HG03025 (cell line): ENCODE results near the gene ZNF692.
"Not testable (repeated sequence)": the region's sequence is repeated elsewhere in the genome, so short reads cannot be mapped to it uniquely, and the experiment has no call there.

ENCODE experiments used
- ATAC-seq: cut with Tn5 transposase; IDR thresholded peaks from one replicate; pipeline ENCODE4 v1.9.1; 2021; ENCODE audit warnings: mild to moderate bottlenecking, moderate library complexity; ENCODE audit not compliant: unreplicated experiment, low FRiP score

ZNF692 gene

GRCh38 chr1:248858891-248859889 lies at the start of gene ZNF692:
ZNF692 (minus strand) TSS chr1:248859085; CDS start chr1:248858309, 776 bp downstream.
- ATAC-seq = peak; percentile 66

GRCh38 chr1:248906753-248907661 lies 48.1 kb upstream of the ZNF692 start:
- peak; percentile 15 for ATAC-seq

- ATAC-seq = peak; percentile 92
Measured at GRCh38 chr1:248906009-248906752, 47.3 kb upstream of the ZNF692 start, which contains the start of gene PGBD2. PGBD2 (plus strand) TSS chr1:248906235; CDS start chr1:248913863, 7,628 bp downstream.

GRCh38 chr1:248905662-248906008 lies 46.8 kb upstream of the ZNF692 start:
- no peak for ATAC-seq

- no peak for ATAC-seq
Measured at GRCh38 chr1:248904437-248905216, 45.7 kb upstream of the ZNF692 start.

GRCh38 chr1:248901578-248901977 lies 42.7 kb upstream of the ZNF692 start:
- ATAC-seq = no peak

- no peak for ATAC-seq
Measured at GRCh38 chr1:248900637-248901036, 41.8 kb upstream of the ZNF692 start.

GRCh38 chr1:248897412-248898337 lies 38.8 kb upstream of the ZNF692 start:
- ATAC-seq = no peak

- no peak for ATAC-seq
Measured at GRCh38 chr1:248894837-248895236, 36.0 kb upstream of the ZNF692 start.

- no peak for ATAC-seq
Measured at GRCh38 chr1:248892590-248892989, 33.7 kb upstream of the ZNF692 start.

- ATAC-seq = no peak
Measured at GRCh38 chr1:248891758-248892157, 32.9 kb upstream of the ZNF692 start.

GRCh38 chr1:248890549-248891498 lies 31.9 kb upstream of the ZNF692 start:
- ATAC-seq = no peak

- ATAC-seq = not testable (repeated sequence)
Measured at GRCh38 chr1:248889914-248890243, 31.0 kb upstream of the ZNF692 start.

GRCh38 chr1:248886237-248886895 lies 27.5 kb upstream of the ZNF692 start:
- no peak for ATAC-seq

GRCh38 chr1:248885646-248886045 lies 26.8 kb upstream of the ZNF692 start:
- no peak for ATAC-seq

GRCh38 chr1:248884632-248885295 lies 25.9 kb upstream of the ZNF692 start:
- no peak for ATAC-seq
